HEK293 (cell line): ENCODE results near the gene AMER3.

Source experiments
- CTCF ChIA-PET: fragments of 350-600 bp; formaldehyde crosslinking; extraction: SDS; loops from one replicate; lab custom pipeline; 2021; ENCODE audit warnings: antibody characterized with exemption; lab: Yijun Ruan, JAX
- POLR2A ChIA-PET: fragments of 300-600 bp; formaldehyde crosslinking; extraction: SDS; loops from one replicate; lab custom pipeline; 2020; ENCODE audit warnings: antibody characterized with exemption, inconsistent platforms; lab: Yijun Ruan, JAX
- H3K27ac ChIP-seq: fragments of 200-500 bp; sonication (Bioruptor generic); 2 replicates; pipeline ENCODE4 v1.5.1; 2014; ENCODE audit warnings: low read depth, low read length, control low read depth, inconsistent platforms; ENCODE audit errors: extremely low read depth
- H3K36me3 ChIP-seq, 2 experiments: fragments of 200-500 bp in 1 of 2; sonication (Bioruptor generic) in 1 of 2; 1 replicate in 1 of 2; 2 replicates in 1 of 2; pipeline ENCODE4 v1.5.1; 2014 to 2017; ENCODE audit warnings: inconsistent platforms in 2 of 2, low read length in 2 of 2; ENCODE audit not compliant: control insufficient read depth in 2 of 2, insufficient read depth in 1 of 2
- H3K4me1 ChIP-seq: fragments of 200-500 bp; sonication (Bioruptor generic); 2 replicates; pipeline ENCODE4 v1.5.1; 2014; ENCODE audit warnings: mild to moderate bottlenecking, low read length, inconsistent platforms; ENCODE audit not compliant: control insufficient read depth, insufficient read depth
- H3K4me3 ChIP-seq: 2 replicates; pipeline ENCODE4 v1.5.1; 2011; ENCODE audit warnings: low read depth, mild to moderate bottlenecking, control low read depth, low read length, moderate library complexity
- H3K9me3 ChIP-seq: fragments of 200-500 bp; sonication (Bioruptor generic); 2 replicates; pipeline ENCODE4 v1.5.1; 2014; ENCODE audit warnings: low read depth, low read length, inconsistent platforms; ENCODE audit not compliant: control insufficient read depth, insufficient read depth
- EGR2 ChIP-seq: fragments of 450-650 bp; formaldehyde crosslinking; IDR thresholded peaks from 2 replicates; pipeline ENCODE4 v1.5.1; 2016; ENCODE audit warnings: low read depth, missing biosample characterization, missing genetic modification characterization
- GLI4 ChIP-seq: fragments of 450-650 bp; formaldehyde crosslinking; IDR thresholded peaks from 2 replicates; pipeline ENCODE4 v1.5.1; 2016; ENCODE audit warnings: missing biosample characterization, missing genetic modification characterization
- OSR2 ChIP-seq: fragments of 450-650 bp; formaldehyde crosslinking; IDR thresholded peaks from 2 replicates; pipeline ENCODE4 v1.5.1; 2016; ENCODE audit warnings: missing biosample characterization, missing genetic modification characterization
- SCRT2 ChIP-seq: fragments of 450-650 bp; formaldehyde crosslinking; IDR thresholded peaks from 2 replicates; pipeline ENCODE4 v1.5.1; 2016; ENCODE audit warnings: missing biosample characterization, missing genetic modification characterization
- SETDB1 ChIP-seq: IDR thresholded peaks from one replicate; pipeline ENCODE4 v1.6.1; 2017; ENCODE audit warnings: mild to moderate bottlenecking, low read length, moderate library complexity, mixed read lengths; ENCODE audit not compliant: insufficient read length
- SP3 ChIP-seq: fragments of 450-650 bp; formaldehyde crosslinking; IDR thresholded peaks from 2 replicates; pipeline ENCODE4 v1.5.1; 2016; ENCODE audit warnings: missing biosample characterization, missing genetic modification characterization
- SP7 ChIP-seq: fragments of 450-650 bp; formaldehyde crosslinking; IDR thresholded peaks from 2 replicates; pipeline ENCODE4 v1.5.1; 2016; ENCODE audit warnings: missing biosample characterization, missing genetic modification characterization
- ZBTB49 ChIP-seq: fragments of 450-650 bp; formaldehyde crosslinking; IDR thresholded peaks from 2 replicates; pipeline ENCODE4 v1.5.1; 2016; ENCODE audit warnings: missing biosample characterization, missing genetic modification characterization, low read depth
- ZBTB8A ChIP-seq: fragments of 450-650 bp; formaldehyde crosslinking; IDR thresholded peaks from 2 replicates; pipeline ENCODE4 v1.5.1; 2016; ENCODE audit warnings: missing biosample characterization, missing genetic modification characterization
- ZFP3 ChIP-seq: fragments of 450-650 bp; formaldehyde crosslinking; IDR thresholded peaks from 2 replicates; pipeline ENCODE4 v1.5.1; 2016; ENCODE audit warnings: low read depth, missing biosample characterization, missing genetic modification characterization
- ZNF138 ChIP-seq: fragments of 450-650 bp; formaldehyde crosslinking; IDR thresholded peaks from 2 replicates; pipeline ENCODE4 v1.5.1; 2016; ENCODE audit warnings: missing biosample characterization, missing genetic modification characterization, borderline replicate concordance
- ZNF140 ChIP-seq: fragments of 450-650 bp; formaldehyde crosslinking; IDR thresholded peaks from 2 replicates; pipeline ENCODE4 v1.5.1; 2016; ENCODE audit warnings: missing biosample characterization, missing genetic modification characterization
- ZNF211 ChIP-seq: fragments of 450-650 bp; formaldehyde crosslinking; IDR thresholded peaks from 2 replicates; pipeline ENCODE4 v1.5.1; 2016; ENCODE audit warnings: low read depth, missing biosample characterization, missing genetic modification characterization
- ZNF24 ChIP-seq: fragments of 450-650 bp; formaldehyde crosslinking; IDR thresholded peaks from 2 replicates; pipeline ENCODE4 v1.5.1; 2016; ENCODE audit warnings: missing biosample characterization, missing genetic modification characterization
- ZNF266 ChIP-seq: fragments of 450-650 bp; formaldehyde crosslinking; IDR thresholded peaks from 2 replicates; pipeline ENCODE4 v1.5.1; 2016; ENCODE audit warnings: missing biosample characterization, missing genetic modification characterization, low read depth
- ZNF311 ChIP-seq: fragments of 450-650 bp; formaldehyde crosslinking; IDR thresholded peaks from 2 replicates; pipeline ENCODE4 v1.5.1; 2017; ENCODE audit warnings: missing biosample characterization, missing genetic modification characterization, borderline replicate concordance
- ZNF37A ChIP-seq: fragments of 450-650 bp; IDR thresholded peaks from 2 replicates; pipeline ENCODE4 v1.5.1; 2018; ENCODE audit warnings: missing biosample characterization, missing genetic modification characterization
- ZNF510 ChIP-seq: fragments of 450-650 bp; formaldehyde crosslinking; IDR thresholded peaks from 2 replicates; pipeline ENCODE4 v1.5.1; 2018; ENCODE audit warnings: mild to moderate bottlenecking, missing genetic modification characterization, missing biosample characterization; ENCODE audit not compliant: insufficient replicate concordance
- ZNF558 ChIP-seq: fragments of 450-650 bp; formaldehyde crosslinking; IDR thresholded peaks from 2 replicates; pipeline ENCODE4 v1.5.1; 2016; ENCODE audit warnings: missing biosample characterization, missing genetic modification characterization
- ZNF585B ChIP-seq: fragments of 450-650 bp; formaldehyde crosslinking; IDR thresholded peaks from 2 replicates; pipeline ENCODE4 v1.5.1; 2016; ENCODE audit warnings: missing biosample characterization, missing genetic modification characterization
- ZNF660 ChIP-seq: fragments of 450-650 bp; IDR thresholded peaks from 2 replicates; pipeline ENCODE4 v1.5.1; 2018; ENCODE audit warnings: missing biosample characterization, mild to moderate bottlenecking, missing genetic modification characterization
- ZNF843 ChIP-seq: fragments of 450-650 bp; formaldehyde crosslinking; IDR thresholded peaks from 2 replicates; pipeline ENCODE4 v1.5.1; 2016; ENCODE audit warnings: missing biosample characterization, missing genetic modification characterization
- TF ChIP-seq, protein P1 (sequence below): fragments of 450-650 bp; formaldehyde crosslinking; IDR thresholded peaks from 2 replicates; pipeline ENCODE4 v1.5.1; 2016; ENCODE audit warnings: missing biosample characterization, missing genetic modification characterization
- TF ChIP-seq, protein P2 (sequence below): sonication (generic); formaldehyde crosslinking; IDR thresholded peaks from 2 replicates; pipeline ENCODE4 v1.8.1; 2022; ENCODE audit warnings: mild to moderate bottlenecking, moderate library complexity, missing genetic modification reagents
- TF ChIP-seq, protein P3 (sequence below): IDR thresholded peaks from 2 replicates; pipeline ENCODE4 v1.6.1; 2011; ENCODE audit warnings: mild to moderate bottlenecking, low read depth, low read length, borderline replicate concordance
- TF ChIP-seq, protein P4 (sequence below): fragments of 450-650 bp; formaldehyde crosslinking; IDR thresholded peaks from 2 replicates; pipeline ENCODE4 v1.5.1; 2016; ENCODE audit warnings: missing biosample characterization, missing genetic modification characterization
- TF ChIP-seq, protein P5 (sequence below): fragments of 450-650 bp; formaldehyde crosslinking; IDR thresholded peaks from 2 replicates; pipeline ENCODE4 v1.5.1; 2017; ENCODE audit warnings: missing biosample characterization, missing genetic modification characterization

The AMER3 gene

DNA sequence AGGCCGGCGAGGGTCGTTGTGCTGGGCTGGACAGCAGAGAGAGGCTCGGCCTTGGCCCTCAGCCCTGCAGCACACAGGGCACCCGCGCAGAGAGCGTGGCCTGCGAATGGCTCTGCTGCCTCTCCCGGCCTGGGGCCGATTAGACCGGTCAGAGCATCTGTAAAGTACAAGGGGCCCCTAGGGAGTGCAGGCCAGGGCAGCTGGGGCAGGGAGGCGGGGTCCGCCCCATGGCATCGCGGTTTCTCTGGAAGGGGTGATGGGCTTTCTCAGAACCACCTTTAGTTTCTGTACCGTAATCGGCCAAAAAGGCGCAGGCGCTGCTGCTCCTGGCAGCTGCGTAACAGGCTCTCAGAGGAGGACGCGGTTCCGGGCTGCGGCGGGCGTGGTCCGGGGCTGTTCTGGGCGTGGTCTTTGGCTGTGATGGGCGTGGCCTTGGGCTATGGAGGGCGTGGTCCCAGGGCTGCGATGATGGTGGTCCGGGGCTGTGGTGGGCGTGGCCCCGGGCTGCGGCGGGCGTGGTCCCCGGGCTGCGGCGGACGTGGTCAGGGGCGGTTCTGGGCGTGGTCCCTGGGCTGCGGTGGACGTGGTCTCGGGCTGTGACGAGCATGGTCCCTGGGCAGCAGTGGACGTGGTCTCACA, 27.9 kb upstream of the AMER3 start:
- Histone ChIP-seq H3K27ac (no peak overlapping the region; the same call in 1 of the 2 replicates), H3K4me1 (0 out of 2 replicates have a peak, but pooled peaks cover 2% of the 10 kb centered on the region), H3K9me3 (no peaks in the 10 kb centered on the region), H3K36me3 (no peaks in the 10 kb centered on the region), H3K4me3 (peak overlapping the region; percentile 48)
- ChIA-PET POLR2A (interaction anchor here (0.6 kb wide), 1 partner anchor 1278 kb away, joined by 4 read pairs; no protein-coding TSS in a partner anchor), CTCF (no interaction called here)
- TF ChIP-seq ZNF558 (tag by site-specific recombination) (no peak), EGR2 (tag by site-specific recombination) (no peak), ZNF660 (tag by site-specific recombination) (no peak), OSR2 (tag by site-specific recombination) (no peak), ZBTB49 (tag by site-specific recombination) (no peak), SETDB1 (no peak), ZNF510 (no peak), SCRT2 (tag by site-specific recombination) (peak; percentile 41; the same call in 1 of the 2 replicates), SP3 (tag by site-specific recombination) (peak; percentile 94), ZNF37A (tag by site-specific recombination) (no peak), GLI4 (tag by site-specific recombination) (no peak), SP7 (no peak), ZNF266 (no peak), ZNF24 (tag by site-specific recombination) (no peak), ZNF138 (tag by site-specific recombination) (no peak), ZNF211 (tag by site-specific recombination) (no peak), ZFP3 (no peak), ZNF585B (tag by site-specific recombination) (no peak), ZBTB8A (peak; percentile 87), ZNF843 (tag by site-specific recombination) (no peak), ZNF140 (tag by site-specific recombination) (no peak), ZNF311 (tag by site-specific recombination) (no peak)
- TF ChIP-seq, protein P1, sequence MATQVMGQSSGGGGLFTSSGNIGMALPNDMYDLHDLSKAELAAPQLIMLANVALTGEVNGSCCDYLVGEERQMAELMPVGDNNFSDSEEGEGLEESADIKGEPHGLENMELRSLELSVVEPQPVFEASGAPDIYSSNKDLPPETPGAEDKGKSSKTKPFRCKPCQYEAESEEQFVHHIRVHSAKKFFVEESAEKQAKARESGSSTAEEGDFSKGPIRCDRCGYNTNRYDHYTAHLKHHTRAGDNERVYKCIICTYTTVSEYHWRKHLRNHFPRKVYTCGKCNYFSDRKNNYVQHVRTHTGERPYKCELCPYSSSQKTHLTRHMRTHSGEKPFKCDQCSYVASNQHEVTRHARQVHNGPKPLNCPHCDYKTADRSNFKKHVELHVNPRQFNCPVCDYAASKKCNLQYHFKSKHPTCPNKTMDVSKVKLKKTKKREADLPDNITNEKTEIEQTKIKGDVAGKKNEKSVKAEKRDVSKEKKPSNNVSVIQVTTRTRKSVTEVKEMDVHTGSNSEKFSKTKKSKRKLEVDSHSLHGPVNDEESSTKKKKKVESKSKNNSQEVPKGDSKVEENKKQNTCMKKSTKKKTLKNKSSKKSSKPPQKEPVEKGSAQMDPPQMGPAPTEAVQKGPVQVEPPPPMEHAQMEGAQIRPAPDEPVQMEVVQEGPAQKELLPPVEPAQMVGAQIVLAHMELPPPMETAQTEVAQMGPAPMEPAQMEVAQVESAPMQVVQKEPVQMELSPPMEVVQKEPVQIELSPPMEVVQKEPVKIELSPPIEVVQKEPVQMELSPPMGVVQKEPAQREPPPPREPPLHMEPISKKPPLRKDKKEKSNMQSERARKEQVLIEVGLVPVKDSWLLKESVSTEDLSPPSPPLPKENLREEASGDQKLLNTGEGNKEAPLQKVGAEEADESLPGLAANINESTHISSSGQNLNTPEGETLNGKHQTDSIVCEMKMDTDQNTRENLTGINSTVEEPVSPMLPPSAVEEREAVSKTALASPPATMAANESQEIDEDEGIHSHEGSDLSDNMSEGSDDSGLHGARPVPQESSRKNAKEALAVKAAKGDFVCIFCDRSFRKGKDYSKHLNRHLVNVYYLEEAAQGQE = peak; percentile 50; the same call in 1 of the 2 replicates
- TF ChIP-seq, protein P2, sequence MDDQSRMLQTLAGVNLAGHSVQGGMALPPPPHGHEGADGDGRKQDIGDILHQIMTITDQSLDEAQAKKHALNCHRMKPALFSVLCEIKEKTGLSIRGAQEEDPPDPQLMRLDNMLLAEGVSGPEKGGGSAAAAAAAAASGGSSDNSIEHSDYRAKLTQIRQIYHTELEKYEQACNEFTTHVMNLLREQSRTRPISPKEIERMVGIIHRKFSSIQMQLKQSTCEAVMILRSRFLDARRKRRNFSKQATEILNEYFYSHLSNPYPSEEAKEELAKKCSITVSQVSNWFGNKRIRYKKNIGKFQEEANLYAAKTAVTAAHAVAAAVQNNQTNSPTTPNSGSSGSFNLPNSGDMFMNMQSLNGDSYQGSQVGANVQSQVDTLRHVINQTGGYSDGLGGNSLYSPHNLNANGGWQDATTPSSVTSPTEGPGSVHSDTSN (CRISPR knock-in tag) = peak; percentile 32; the same call in 1 of the 2 replicates
- TF ChIP-seq, protein P3, sequence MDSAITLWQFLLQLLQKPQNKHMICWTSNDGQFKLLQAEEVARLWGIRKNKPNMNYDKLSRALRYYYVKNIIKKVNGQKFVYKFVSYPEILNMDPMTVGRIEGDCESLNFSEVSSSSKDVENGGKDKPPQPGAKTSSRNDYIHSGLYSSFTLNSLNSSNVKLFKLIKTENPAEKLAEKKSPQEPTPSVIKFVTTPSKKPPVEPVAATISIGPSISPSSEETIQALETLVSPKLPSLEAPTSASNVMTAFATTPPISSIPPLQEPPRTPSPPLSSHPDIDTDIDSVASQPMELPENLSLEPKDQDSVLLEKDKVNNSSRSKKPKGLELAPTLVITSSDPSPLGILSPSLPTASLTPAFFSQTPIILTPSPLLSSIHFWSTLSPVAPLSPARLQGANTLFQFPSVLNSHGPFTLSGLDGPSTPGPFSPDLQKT = no peak
- TF ChIP-seq, protein P4, sequence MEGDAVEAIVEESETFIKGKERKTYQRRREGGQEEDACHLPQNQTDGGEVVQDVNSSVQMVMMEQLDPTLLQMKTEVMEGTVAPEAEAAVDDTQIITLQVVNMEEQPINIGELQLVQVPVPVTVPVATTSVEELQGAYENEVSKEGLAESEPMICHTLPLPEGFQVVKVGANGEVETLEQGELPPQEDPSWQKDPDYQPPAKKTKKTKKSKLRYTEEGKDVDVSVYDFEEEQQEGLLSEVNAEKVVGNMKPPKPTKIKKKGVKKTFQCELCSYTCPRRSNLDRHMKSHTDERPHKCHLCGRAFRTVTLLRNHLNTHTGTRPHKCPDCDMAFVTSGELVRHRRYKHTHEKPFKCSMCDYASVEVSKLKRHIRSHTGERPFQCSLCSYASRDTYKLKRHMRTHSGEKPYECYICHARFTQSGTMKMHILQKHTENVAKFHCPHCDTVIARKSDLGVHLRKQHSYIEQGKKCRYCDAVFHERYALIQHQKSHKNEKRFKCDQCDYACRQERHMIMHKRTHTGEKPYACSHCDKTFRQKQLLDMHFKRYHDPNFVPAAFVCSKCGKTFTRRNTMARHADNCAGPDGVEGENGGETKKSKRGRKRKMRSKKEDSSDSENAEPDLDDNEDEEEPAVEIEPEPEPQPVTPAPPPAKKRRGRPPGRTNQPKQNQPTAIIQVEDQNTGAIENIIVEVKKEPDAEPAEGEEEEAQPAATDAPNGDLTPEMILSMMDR (tag by site-specific recombination) = 0 out of 2 replicates have a peak, but pooled peaks have one; percentile 28
- TF ChIP-seq, protein P5, sequence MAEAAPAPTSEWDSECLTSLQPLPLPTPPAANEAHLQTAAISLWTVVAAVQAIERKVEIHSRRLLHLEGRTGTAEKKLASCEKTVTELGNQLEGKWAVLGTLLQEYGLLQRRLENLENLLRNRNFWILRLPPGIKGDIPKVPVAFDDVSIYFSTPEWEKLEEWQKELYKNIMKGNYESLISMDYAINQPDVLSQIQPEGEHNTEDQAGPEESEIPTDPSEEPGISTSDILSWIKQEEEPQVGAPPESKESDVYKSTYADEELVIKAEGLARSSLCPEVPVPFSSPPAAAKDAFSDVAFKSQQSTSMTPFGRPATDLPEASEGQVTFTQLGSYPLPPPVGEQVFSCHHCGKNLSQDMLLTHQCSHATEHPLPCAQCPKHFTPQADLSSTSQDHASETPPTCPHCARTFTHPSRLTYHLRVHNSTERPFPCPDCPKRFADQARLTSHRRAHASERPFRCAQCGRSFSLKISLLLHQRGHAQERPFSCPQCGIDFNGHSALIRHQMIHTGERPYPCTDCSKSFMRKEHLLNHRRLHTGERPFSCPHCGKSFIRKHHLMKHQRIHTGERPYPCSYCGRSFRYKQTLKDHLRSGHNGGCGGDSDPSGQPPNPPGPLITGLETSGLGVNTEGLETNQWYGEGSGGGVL = no peak
